Measurements from ENCODE around the gene EPC2.

DNA sequence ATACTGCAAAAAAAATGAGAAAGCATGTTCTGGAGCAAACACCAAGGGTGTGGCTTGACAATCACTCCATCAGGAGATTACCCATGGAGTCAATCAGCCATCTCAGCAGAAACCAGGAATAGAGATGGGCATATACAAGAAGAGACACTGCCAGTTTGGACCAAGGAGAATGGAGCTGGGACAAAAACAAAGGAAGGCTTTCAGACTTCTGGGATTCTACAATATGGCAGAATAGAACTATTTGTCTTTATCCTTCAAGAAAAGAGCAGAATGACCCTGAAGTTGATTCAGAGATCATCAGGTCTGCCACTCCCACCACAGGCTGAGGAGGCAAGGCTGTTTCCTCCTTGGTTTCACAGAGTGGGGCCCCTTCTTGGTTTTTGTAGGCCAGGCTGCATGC lies 182.2 kb downstream of the EPC2 start:
- no peak for TF ChIP-seq RCOR1 (conservative IDR thresholded peaks at IDR 0.05; ENCODE audit: low read depth, low read length)
- TF ChIP-seq, protein P1, sequence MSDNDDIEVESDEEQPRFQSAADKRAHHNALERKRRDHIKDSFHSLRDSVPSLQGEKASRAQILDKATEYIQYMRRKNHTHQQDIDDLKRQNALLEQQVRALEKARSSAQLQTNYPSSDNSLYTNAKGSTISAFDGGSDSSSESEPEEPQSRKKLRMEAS (IDR thresholded peaks at IDR 0.05; ENCODE audit: low read depth, low read length) = no peak
- no peak for TF ChIP-seq TAF1 (IDR thresholded peaks at IDR 0.05; ENCODE audit: borderline replicate concordance, low read depth, low read length)
- no peak for TF ChIP-seq IKZF2 (IDR thresholded peaks at IDR 0.05)
- no peak for TF ChIP-seq EZH2 (IDR thresholded peaks at IDR 0.05; ENCODE audit: borderline replicate concordance, control insufficient read depth, low read depth, low read length)
- no peak for TF ChIP-seq CEBPB (IDR thresholded peaks at IDR 0.05; ENCODE audit: borderline replicate concordance in 1 of 2, low read depth in 2 of 2, low read length in 2 of 2)
- TF ChIP-seq POLR2AphosphoS5 (IDR thresholded peaks at IDR 0.05; ENCODE audit: low read length) = no peak
- TF ChIP-seq ZBED1 (IDR thresholded peaks at IDR 0.05; ENCODE audit: borderline replicate concordance) = no peak
- no peak for TF ChIP-seq FOXK2 (IDR thresholded peaks at IDR 0.05)
- TF ChIP-seq SRF (IDR thresholded peaks at IDR 0.05; ENCODE audit: low read depth in 2 of 2, low read length in 2 of 2) = no peak
- TF ChIP-seq, protein P2, sequence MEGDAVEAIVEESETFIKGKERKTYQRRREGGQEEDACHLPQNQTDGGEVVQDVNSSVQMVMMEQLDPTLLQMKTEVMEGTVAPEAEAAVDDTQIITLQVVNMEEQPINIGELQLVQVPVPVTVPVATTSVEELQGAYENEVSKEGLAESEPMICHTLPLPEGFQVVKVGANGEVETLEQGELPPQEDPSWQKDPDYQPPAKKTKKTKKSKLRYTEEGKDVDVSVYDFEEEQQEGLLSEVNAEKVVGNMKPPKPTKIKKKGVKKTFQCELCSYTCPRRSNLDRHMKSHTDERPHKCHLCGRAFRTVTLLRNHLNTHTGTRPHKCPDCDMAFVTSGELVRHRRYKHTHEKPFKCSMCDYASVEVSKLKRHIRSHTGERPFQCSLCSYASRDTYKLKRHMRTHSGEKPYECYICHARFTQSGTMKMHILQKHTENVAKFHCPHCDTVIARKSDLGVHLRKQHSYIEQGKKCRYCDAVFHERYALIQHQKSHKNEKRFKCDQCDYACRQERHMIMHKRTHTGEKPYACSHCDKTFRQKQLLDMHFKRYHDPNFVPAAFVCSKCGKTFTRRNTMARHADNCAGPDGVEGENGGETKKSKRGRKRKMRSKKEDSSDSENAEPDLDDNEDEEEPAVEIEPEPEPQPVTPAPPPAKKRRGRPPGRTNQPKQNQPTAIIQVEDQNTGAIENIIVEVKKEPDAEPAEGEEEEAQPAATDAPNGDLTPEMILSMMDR (IDR thresholded peaks at IDR 0.05 in 2 of 3, conservative IDR thresholded peaks at IDR 0.05 in 1 of 3; ENCODE audit: control insufficient read depth in 2 of 3, extremely low read depth in 1 of 3, insufficient read depth in 1 of 3, low read depth in 3 of 3, low read length in 3 of 3) = no peak
- TF ChIP-seq POLR2A (IDR thresholded peaks at IDR 0.05; ENCODE audit: low read depth, low read length) = no peak
- no peak for TF ChIP-seq SIX5 (IDR thresholded peaks at IDR 0.05; ENCODE audit: low read depth, low read length, severe bottlenecking)
